Measurements from ENCODE around the gene PSMC3. TPM values are rescaled to one million over a fixed set of nuclear protein-coding genes. Genes with fewer than 3 reads are reported as not detected.

Gene PSMC3
- total RNA-seq, 1 experiment from 2014 or later = 701 TPM

DNA sequence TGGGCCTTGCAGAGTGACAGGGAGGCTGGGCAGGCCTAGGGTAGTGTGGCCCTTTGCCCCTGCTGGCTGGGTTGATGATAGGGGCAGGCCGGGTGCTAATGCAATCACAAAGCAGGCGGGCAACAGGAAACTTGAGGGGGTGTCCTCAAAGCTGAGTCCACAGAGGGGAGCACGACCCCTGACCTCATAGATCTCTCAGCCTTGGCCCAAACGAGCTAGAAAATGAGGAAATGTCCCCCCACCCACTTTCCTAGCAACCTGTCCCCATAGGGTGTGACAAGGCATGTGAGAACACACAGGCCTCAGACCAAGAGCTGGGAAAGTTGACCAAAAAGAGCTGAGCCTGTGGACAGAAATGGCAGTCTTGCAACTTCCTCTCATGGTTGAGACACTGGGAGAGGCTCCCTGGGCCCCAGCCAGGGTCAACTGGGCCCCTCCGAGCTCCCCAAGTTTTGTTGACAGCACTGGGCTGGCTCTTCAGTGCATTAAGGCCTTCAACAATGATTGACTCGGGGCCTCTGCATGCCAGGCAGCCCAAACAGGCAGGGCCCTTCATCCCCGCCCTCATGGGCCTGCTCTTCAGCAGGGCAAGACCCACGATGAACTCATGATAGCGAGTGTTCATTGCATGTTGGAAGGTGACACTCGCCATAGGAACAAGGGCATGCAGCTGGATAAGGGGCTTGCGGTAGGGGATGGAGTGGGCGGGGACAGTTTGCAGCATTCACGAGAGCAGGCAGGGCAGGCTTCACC is 38.1 kb downstream of the PSMC3 start:
- DNase-seq (ENCODE audit: low spot score) = no peak
- TF ChIP-seq EZH2 (IDR thresholded peaks at IDR 0.05; ENCODE audit: borderline replicate concordance, low read depth, low read length, poor library complexity, severe bottlenecking) = no peak
- TF ChIP-seq, protein P1, sequence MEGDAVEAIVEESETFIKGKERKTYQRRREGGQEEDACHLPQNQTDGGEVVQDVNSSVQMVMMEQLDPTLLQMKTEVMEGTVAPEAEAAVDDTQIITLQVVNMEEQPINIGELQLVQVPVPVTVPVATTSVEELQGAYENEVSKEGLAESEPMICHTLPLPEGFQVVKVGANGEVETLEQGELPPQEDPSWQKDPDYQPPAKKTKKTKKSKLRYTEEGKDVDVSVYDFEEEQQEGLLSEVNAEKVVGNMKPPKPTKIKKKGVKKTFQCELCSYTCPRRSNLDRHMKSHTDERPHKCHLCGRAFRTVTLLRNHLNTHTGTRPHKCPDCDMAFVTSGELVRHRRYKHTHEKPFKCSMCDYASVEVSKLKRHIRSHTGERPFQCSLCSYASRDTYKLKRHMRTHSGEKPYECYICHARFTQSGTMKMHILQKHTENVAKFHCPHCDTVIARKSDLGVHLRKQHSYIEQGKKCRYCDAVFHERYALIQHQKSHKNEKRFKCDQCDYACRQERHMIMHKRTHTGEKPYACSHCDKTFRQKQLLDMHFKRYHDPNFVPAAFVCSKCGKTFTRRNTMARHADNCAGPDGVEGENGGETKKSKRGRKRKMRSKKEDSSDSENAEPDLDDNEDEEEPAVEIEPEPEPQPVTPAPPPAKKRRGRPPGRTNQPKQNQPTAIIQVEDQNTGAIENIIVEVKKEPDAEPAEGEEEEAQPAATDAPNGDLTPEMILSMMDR (conservative IDR thresholded peaks at IDR 0.05; ENCODE audit: low read depth, low read length) = no peak
- BruUV-seq (replicated peaks) = no TSS peak
- no peaks in the 10 kb centered on the region for H3K36me3 ChIP-seq (ENCODE audit: insufficient read depth, low read length, poor library complexity, severe bottlenecking)
- no peaks in the 10 kb centered on the region for H3K27me3 ChIP-seq (replicated peaks; ENCODE audit: insufficient read depth, low read depth, low read length, poor library complexity)
- H3K27ac ChIP-seq (ENCODE audit: low read depth, low read length, poor library complexity, severe bottlenecking) = no peak overlapping the region
- POLR2A ChIA-PET (ENCODE audit: low non-redundant PET) = no interaction called here
- H3K4me3 ChIP-seq (ENCODE audit: low read depth, low read length, poor library complexity, severe bottlenecking) = no peak overlapping the region
- intact Hi-C loops (cut with micrococcal nuclease; ENCODE audit: unreplicated experiment) = no loop called here
- no peaks in the 10 kb centered on the region for H3K9me3 ChIP-seq (ENCODE audit: low read depth, low read length, poor library complexity, severe bottlenecking)
- no peaks in the 10 kb centered on the region for H3K4me1 ChIP-seq (ENCODE audit: insufficient read depth, low read length, poor library complexity, severe bottlenecking)
- CTCF ChIA-PET = interaction anchor here (0.6 to 0.7 kb wide), 2 partner anchors 12 to 66 kb away, joined by 3 to 11 read pairs; no protein-coding TSS in a partner anchor

DNA sequence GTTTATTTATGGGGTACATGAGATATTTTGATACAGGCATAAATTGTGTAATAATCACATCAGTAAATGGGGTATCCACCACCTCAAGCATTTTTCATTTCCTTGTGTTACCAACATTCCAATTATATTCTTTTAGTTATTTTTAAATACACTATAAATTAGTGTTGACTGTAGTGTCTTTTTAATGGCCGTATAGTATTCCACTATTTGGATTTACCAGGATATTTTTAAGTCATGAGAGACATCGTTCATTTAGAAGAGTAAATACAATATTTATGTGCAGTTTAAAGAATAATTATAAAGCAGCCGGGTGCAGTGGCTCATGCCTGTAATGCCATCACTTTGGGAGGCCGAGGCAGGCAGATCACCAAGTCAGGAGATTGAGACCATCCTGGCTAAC is 41.7 kb downstream of the PSMC3 start:
- H3K27ac ChIP-seq (ENCODE audit: low read depth, low read length, poor library complexity, severe bottlenecking) = no peak overlapping the region
- H3K4me3 ChIP-seq (ENCODE audit: low read depth, low read length, poor library complexity, severe bottlenecking) = no peak overlapping the region
- H3K4me1 ChIP-seq (ENCODE audit: insufficient read depth, low read length, poor library complexity, severe bottlenecking) = no peaks in the 10 kb centered on the region
- DNase-seq (ENCODE audit: low spot score) = no peak
- H3K9me3 ChIP-seq (ENCODE audit: low read depth, low read length, poor library complexity, severe bottlenecking) = no peaks in the 10 kb centered on the region
- POLR2A ChIA-PET (ENCODE audit: low non-redundant PET) = no interaction called here
- no peaks in the 10 kb centered on the region for H3K27me3 ChIP-seq (replicated peaks; ENCODE audit: insufficient read depth, low read depth, low read length, poor library complexity)
- CTCF ChIA-PET = no interaction called here
- TF ChIP-seq EZH2 (IDR thresholded peaks at IDR 0.05; ENCODE audit: borderline replicate concordance, low read depth, low read length, poor library complexity, severe bottlenecking) = no peak
- TF ChIP-seq, protein P1 (conservative IDR thresholded peaks at IDR 0.05; ENCODE audit: low read depth, low read length) = no peak
- H3K36me3 ChIP-seq (ENCODE audit: insufficient read depth, low read length, poor library complexity, severe bottlenecking) = no peaks in the 10 kb centered on the region
- BruUV-seq (replicated peaks) = no TSS peak
- intact Hi-C loops (cut with micrococcal nuclease; ENCODE audit: unreplicated experiment) = no loop called here

DNA sequence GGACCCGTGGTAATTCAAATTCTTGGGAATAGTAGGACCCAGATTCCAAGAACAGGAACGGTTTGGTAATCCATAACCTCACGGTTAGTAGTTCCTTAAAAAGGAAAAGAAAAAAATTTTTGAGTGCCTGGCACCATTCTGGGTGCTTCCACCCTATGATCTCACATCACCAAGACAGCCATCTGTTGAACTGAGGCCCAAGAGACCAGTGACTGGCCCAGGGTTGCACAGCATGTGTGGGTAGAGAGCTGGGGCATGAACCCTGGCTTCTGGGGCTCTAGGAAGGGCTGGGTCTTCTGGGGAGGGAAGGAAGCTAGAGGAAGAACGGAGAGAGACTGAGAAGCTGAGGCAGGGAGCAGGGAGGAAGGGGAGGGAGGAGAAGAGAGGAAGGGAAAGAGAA is 43.2 kb downstream of the PSMC3 start:
- BruUV-seq (replicated peaks) = no TSS peak
- ChIA-PET CTCF (no interaction called here), POLR2A (ENCODE audit: low non-redundant PET) (no interaction called here)
- Histone ChIP-seq H3K27me3 (replicated peaks; ENCODE audit: insufficient read depth, low read depth, low read length, poor library complexity) (no peaks in the 10 kb centered on the region), H3K4me3 (ENCODE audit: low read depth, low read length, poor library complexity, severe bottlenecking) (no peak overlapping the region), H3K27ac (ENCODE audit: low read depth, low read length, poor library complexity, severe bottlenecking) (no peak overlapping the region), H3K4me1 (ENCODE audit: insufficient read depth, low read length, poor library complexity, severe bottlenecking) (no peaks in the 10 kb centered on the region), H3K9me3 (ENCODE audit: low read depth, low read length, poor library complexity, severe bottlenecking) (no peaks in the 10 kb centered on the region), H3K36me3 (ENCODE audit: insufficient read depth, low read length, poor library complexity, severe bottlenecking) (no peaks in the 10 kb centered on the region)
- TF ChIP-seq, protein P1 (conservative IDR thresholded peaks at IDR 0.05; ENCODE audit: low read depth, low read length) = no peak
- no peak for TF ChIP-seq EZH2 (IDR thresholded peaks at IDR 0.05; ENCODE audit: borderline replicate concordance, low read depth, low read length, poor library complexity, severe bottlenecking)
- intact Hi-C loops (cut with micrococcal nuclease; ENCODE audit: unreplicated experiment) = no loop called here
- no peak for DNase-seq (ENCODE audit: low spot score)

Measured in A673 (cell line).